HG02970 (cell line): ENCODE measurements around the gene NATD1.

Experiments
- ATAC-seq: cut with Tn5 transposase; IDR thresholded peaks from one replicate; pipeline ENCODE4 v1.9.1; 2021; ENCODE audit warnings: mild to moderate bottlenecking, moderate library complexity, moderate number of reproducible peaks; ENCODE audit not compliant: unreplicated experiment, low FRiP score

Gene NATD1

DNA sequence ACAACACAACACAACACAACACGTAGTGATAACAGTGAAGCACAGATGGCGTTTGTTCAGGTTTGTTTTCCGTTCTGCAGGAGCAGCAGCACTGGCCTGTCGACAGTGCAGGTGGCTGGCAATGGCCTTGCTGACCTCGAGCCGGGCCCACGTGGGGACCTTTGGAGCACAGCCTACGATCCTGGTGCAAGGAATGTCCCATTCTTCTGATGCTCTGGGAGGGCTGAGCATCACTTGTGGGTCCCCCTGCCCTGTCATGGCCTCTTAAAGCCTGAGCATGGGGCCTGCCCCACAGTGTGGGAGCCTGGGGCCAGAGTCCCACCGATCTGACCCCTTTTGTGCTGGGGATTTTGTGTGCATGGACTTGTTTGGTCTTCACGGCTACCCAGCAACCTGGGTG lies 38.1 kb upstream of the NATD1 start:
- ATAC-seq, result no peak

DNA sequence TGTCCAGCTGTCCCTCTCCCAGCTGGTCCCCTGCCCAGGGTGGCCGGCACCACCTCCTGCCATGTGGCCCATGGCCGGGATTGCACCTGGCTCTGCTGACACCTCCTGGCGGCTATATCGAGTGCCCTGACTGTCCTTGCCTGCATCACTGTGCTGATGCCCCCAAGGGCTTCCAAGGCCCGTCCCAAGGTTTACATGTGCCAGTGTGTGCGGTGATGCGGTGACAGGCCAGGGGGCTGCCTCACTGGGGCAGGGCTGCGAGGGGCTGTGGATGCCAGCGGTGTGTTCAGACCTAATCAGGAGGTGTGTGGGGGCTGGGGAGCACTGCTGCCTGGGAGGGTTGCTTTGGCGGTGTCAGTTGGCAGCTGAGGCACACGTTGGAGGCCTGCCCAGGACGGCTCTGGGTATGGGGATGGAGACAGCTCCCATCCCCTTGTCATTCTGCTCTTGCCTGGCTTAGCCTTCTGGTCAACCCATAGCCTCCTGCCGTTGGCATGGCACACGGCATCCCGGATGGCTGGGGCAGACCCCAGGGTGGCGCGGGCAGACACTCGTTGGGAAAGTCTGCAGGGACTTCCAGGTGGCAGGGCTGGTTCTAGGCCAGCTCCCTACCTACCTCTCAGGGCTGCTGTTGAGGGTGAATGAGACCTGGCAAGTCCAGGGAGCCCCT lies 36.8 kb upstream of the NATD1 start:
- no peak for ATAC-seq

DNA sequence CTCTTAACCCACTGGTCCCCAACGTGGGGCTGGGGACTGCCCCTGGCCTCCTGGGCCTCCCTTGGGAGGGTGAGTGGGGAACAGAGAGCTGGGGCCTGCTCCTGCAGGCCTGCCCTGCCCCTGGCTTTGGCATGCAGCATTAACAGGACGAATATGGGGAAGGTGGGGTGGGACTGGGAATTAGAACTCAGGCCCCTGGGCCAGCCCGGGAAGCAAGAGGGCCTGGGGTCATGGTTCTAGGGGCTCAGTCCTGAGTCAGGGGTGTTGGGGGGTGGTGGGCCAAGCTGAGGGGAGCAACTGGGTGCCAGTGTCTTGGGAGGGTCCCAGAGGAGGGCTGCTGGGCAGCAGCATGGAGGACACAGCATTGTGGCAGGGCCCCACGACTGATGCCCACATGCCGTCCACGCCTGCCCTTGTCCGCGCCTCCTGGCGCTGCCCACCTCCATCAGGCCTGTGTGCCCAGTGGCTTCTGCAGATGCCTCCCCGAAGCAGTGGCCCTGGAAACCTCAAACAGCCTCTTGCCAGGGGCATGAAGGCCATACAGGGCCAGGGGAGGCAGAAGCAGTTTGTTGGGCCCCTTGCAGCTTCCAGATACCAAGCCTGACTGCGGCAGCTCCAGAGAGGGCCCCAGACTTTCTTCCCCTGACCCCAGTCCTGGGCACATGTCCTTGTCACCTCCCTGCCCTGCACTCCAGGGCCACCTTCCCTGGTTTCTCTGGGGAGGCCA lies 36.1 kb upstream of the NATD1 start:
- ATAC-seq, result no peak

DNA sequence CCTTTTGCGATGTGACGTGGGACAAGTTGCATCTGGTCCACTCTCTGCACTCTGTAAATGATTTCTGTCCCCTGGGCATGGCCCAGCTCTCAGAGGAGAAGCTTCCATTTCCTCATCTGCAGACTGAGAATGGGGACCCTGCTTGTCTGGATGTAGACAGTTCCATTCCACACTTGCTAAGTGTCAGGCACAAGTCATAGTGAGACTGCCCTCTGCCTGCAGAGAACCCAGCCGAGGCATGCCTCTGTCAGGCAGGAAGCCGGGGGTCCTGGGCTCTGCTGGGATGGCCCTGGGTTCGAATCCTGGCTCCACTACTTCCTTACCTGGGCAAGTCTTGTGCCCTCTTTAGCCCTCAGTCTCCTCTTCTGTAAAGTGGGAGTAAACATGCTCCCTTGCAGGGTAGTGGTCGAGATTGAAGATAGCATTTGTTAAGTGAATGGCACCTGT lies 35.4 kb upstream of the NATD1 start:
- peak; percentile 14 for ATAC-seq

DNA sequence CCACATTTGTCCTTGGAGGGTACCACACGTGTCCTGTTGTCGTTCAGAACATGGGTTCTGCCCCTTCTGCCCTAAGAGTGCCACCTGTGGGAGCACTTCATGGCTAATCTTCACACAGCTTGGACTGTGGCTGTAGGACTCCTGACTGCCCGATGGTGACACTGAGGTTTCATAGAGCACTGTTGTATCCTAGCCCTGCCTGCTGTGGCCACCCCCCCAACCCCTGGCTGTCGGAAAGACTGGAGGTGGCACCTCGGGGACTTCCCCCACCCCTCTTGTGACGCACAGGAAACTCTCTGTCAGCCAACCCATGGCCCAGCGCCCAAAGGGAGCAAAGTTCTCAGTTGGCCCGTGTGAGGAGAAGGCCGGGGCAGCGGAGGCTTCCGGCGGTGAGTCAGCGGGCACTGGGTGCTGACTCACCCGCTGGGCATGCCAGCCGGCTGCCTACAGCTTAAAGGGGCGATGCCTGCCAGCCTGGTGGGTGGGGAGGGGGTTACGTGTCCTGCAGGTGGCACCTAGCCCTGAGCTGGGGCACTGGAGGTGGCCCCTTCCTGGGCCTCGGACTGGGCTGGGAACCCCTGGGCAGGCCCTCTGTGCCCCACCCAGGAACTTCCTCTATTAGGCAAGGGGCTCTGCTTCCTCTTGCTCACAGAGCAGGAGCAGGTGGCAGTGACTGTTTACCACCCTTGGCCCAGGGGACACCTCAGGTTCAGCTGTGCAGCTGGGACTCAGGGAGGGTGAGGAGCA lies 34.7 kb upstream of the NATD1 start:
- ATAC-seq, result peak; percentile 34

DNA sequence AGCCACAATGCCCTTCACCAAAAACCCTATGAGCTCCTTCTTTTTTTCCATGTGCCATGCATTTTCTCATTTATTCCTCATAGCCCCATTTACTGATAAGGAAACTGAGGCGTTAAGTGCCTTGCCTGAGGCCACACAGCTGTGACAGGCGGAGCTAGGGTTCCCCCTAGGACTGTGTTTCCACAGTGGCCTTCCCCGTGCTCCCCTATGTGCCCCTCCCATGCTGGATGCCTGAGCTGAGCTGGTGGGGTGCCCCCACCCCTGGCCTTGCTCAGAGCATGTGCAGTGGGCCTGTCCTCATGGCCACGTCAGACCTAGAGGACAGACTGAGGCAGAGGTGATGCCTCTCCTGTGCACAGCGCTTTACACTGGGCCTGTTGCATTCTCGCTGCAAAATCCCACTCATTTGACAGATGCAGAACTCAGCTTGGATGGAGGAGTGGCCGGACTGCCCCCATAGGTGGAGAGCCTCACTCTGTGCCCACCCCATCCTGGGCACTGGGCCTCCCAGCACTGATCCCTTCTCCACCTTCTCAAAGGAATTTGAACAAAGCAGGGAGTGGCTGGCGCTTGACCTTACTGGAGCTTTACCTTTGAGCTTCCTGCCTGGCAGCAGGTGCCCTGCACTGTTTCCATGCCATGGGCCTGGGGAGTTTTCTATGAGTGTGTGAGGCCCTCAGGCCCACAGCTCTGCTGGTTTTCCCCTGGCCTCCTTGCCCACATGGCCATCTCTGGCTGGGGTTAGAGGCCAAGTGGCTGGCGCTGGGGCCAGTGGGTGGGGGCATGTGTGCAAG lies 33.9 kb upstream of the NATD1 start:
- ATAC-seq, result no peak

DNA sequence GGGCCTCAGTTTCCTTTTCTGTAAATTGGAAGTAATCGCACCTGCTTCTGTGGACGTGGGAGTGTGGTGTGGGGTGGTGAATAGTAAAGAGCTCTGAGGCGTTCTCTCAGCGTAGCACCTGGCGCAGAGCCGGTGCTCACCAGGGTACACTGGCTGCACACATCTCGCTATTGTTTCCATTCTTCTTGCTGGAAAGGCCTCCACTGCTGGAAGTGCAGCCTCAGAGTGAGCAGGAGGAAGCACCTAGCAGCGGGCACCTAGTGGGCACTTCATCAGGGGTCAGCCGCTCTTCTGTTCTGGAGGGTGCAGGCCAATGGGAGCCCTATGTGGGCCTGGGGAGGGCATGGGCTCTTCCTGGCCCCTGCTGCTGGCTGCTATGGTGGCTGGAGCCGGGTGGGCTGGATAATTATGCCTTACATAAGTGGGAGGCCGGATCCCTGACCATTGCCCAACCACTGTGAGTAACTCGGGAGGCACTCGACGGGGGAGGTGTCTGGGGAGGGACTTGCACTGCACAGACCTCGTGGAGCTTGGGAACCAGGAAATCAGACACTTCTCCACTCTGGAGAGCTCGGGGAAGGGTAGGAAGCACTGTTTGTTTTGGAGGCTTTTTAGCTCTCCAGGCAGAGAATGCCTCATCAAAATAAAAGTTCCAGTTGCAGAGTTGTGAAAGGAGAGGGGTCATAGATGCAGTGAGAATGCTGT lies 33.0 kb upstream of the NATD1 start:
- no peak for ATAC-seq

DNA sequence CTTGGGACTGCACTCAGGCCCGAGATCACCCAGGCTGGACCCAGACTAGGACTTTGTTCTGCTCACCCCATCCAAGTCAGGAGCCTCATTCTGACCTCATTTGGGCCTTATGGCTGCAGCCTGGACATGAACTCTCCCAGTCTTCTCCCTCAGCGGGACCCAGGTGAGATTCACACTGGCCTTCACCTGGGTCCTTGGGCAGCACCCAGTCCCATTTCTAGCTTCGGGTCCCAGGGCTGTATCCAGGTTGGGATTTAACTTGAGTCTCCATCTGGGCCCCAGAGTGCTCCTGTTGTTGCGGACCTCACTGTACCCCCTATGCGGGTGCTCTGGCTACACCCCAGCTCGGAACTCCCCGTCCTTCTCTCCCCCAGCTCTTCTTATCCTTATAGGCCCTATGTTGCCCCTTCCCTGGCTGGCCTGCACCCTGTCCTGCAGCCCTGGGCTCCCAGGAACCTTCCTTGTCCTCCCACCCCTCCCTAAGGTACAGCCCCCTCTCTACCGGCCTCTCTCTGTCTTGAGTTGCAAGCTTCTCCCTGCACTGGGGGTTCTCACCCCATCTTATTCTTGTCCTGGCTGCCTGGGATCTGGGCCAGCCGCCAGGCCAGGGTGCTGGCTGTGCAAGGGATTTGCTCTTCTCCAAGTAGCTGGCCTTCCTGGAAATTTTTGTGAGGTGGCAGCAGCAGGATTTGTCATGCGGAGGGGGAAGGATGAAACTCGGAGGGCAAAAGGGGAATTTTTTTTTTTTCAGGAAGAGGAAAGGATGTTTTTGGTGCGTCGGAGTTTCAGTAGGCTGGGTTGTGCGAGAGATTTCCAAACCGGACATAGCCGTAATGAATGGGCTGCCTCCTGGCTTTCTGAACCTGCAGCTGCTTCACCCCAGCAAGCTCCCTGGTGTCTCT lies 32.2 kb upstream of the NATD1 start:
- no peak for ATAC-seq

DNA sequence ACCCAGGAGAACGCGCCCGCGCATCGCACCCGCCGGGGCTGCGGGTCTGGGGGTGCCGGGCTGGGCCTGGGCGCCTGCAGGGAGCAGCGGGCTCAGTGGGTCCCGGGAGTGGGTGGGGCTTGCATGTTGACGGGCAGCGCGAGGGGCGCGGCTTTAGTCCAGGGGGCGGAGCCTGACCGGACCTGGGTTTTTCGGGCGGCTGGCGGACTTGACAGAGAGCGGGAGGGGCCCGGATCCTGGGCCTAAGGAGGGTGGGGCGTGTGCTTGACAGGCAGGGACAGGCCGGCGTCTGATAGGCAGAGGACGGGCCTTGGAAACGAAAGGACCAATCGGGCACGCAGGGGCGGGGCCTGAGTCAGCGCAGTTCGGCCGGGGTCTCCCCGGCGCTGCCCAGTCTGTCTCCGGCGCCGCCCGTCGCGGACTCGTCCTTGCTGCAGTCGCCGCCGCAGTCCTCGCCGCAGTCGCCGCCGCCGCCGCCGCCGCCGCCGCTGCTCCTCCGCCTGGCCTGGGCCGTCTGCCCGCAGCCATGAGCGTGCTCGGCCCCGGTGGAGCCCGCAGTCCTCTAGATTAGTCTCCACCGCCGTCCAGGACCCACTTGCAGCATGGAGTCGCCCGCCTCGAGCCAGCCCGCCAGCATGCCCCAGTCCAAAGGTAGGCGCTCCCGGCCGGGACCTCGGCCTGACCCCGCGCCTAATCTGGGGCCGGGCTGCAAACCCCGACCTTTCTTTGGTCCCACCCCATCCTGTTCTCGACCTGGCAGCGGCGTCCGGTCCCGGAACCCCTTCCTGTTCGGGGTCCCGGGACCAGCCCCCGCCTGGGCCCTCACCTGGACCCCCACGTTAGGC lies 31.3 kb upstream of the NATD1 start, which contains the start of gene MAP2K3:
MAP2K3 (plus strand) TSS at position 393 of the 845 bp plus-strand sequence; CDS start at position 603, 210 bp downstream.
- peak; percentile 75 for ATAC-seq

DNA sequence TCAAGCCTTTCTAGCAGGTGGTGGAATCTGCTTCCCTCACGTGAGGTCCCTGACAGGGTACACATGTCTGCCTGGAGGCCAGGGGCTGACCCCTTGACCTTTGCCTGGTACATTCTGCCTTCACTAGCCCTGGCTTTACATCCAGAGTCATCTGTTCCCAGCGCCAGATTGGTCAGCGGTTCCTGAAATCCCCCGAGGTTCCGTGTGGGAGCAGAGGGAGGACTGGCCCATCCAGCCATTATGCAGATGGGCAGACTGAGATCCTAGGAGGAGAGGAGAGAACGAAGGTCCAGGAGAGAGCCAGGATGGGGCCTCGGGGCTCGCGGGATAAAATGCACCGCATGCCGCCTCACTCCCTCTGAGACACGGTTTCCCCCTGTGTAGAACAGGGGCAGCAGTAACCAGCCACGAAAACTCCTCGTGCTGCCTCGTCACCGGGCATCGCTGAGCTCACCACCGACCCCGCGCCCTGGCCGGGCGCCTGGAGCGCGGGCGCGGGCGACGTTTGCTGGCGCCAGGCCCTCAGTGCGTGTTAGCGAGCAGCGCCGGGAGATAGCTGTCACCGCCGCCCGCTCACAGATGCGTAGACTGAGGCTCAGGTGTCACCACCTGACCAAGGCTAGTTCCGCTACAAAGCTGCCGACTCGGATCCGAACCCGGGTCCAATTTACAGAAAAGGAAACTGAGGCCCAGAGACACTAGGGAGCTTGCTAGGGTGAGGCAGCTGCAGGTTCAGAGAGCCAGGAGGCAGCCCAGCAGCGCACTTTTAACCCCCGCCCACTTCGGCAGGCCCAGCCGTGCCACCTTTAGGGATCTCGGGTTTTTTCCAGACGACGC lies 30.5 kb upstream of the NATD1 start:
- ATAC-seq, result no peak

DNA sequence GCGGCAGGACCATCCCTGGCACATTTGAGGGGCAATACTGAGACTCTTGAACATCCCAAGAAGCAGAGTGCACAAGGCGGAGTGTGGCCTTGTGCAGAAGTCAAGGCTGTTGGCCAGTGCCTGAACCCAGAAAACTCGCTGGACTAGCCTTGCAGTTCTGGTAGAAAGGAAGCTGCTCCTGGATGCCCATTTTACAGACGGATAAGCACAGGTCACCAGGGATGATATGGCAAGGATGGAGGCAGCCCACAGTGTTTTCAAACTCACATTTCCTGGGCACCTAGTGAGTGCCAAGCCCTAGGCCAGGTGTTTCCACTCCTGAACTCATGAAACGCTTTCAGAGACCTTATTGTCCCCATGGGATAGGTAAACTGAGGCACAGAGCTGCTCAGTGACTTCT lies 29.6 kb upstream of the NATD1 start:
- no peak for ATAC-seq

DNA sequence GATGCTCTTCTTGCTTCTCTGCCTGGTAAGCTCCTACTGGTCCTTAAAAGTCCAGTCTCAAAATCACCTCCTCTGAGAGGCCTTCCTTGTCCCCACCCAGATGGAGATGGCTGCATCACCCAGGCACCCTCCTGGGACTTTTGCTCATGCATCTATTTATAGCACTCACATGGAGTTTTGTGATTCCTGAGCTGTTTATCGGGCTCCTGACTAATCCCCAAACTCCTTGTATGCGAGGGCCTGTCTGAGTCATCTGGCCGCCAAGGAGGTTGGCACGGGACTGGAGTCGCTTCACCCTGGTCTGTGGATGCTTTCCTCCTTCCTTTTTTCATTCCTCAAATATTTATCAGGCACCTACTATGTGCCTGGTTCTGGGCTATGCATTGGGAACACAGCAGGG lies 29.0 kb upstream of the NATD1 start:
- no peak for ATAC-seq

DNA sequence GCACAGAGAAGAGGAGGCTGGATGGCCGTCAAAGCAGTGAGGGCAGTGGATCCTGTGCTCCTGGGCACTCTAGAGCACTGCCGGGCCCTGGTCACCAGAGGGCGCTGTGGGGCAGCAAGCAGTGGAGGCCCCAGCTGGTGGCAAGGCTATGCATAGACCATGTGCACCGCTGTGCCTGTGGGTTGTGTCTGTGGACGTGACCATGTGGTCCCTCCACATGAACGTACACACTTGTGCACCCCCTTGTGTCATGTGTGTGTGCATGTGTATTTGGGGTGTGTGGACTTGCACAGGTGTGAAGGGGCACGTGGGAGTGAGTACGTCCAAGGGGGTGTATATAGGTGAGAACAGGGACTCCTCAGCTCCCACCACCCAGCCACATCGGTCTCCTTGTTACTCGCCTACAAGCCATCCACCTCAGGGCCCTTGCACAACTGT lies 26.9 kb upstream of the NATD1 start:
- ATAC-seq, result peak; percentile 24

DNA sequence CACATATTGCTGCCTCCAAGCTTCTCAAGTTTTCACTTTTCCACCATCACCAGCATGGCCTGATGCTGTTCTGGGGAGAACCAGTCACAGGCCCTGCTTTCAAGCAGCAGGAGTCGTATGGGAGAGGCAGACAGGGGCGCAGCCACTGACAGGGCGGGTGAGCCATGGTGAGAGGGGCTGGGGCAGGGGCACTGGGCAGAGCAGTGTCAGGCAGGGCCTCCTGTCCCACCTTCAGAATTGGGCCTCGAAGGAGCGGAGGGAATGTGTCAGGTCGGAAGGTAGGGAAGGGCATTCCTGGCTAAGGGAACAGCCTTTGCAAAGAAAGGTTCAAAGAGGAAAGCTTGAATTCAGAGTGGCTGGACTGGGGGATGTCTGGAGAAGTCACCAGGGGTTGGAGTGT lies 26.4 kb upstream of the NATD1 start:
- ATAC-seq, result no peak

DNA sequence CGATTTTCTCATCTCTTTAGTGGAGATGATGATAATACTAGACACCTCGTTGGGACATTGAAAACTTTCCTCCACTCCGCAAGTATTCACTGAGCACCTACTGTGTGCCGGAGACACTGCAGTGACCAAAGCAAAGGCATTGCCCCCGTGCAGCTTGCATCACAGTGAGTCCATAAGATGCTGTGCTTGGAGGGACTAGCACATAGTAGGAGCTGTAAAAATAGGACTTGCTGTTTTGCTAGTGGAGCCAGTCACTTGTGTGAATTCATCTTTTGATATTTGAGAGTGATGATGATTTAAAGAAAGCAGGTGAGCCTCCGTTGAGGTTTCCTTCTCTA lies 26.0 kb upstream of the NATD1 start:
- ATAC-seq, result no peak

DNA sequence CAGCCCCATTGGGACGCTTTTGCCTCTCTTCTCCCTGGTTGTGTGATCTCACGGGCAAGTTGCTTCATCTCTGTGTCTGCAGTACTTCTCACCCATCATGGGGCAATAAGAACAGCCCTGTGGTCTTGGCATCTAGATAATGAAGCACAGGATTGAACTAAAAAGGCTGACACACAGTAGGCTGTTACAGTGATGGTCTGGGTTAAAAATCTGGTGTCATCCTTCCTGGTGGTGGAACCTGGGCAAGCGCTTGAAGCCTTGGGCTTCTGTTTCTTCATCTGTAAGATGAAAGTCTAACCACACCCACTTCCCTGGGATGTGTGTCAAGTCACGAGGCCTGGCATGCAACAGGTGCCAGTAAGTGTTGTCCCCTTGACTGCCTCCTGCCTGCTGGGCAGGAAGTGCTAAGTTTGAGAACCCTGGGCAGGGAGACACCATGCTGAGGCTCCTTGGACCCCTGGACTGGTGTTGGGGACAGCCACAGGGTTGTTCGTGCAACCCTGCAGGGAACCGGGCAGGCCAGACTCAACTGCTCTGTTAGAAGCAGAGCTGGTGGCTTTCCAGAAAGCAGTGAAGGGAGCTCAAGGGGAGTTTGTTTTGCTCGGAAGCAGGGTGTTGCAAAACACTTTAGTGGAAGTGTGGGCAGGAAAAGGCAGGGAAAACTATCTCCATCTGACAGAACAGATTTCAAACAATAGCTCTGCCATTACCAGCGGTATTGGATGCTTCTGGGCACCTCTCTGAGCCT lies 25.4 kb upstream of the NATD1 start:
- ATAC-seq, result no peak

DNA sequence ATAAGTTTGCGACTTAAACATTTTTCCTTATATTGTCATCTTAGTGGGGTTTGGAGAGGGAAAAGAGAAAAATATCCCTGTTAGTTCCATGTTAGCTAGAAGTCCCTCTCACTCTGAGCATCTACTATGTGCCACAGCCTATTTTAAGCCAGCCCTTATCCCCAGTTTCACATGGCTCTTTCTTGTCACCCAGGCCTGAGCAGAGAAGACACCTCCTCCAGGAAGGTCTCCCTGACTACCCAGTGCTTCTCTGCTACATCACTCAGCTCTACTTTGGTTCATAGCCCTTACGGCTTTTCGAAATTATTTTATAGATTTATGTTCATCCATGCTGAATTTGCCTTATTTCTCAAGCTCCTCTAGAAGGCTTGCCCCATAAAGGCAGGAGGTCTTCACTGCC lies 24.1 kb upstream of the NATD1 start:
- no peak for ATAC-seq
